IPS-NIHi7 (cell line): Measurements from ENCODE around the gene SERPINI1.
A peak's percentile ranks its signal among the peaks of the same experiment; 100 is the strongest.

ENCODE experiments used
- DNase-seq: peaks from one replicate; pipeline ENCODE4 v3.0.0; 2012; ENCODE audit warnings: mixed read lengths; ENCODE audit errors: extremely low spot score

The SERPINI1 gene

DNA sequence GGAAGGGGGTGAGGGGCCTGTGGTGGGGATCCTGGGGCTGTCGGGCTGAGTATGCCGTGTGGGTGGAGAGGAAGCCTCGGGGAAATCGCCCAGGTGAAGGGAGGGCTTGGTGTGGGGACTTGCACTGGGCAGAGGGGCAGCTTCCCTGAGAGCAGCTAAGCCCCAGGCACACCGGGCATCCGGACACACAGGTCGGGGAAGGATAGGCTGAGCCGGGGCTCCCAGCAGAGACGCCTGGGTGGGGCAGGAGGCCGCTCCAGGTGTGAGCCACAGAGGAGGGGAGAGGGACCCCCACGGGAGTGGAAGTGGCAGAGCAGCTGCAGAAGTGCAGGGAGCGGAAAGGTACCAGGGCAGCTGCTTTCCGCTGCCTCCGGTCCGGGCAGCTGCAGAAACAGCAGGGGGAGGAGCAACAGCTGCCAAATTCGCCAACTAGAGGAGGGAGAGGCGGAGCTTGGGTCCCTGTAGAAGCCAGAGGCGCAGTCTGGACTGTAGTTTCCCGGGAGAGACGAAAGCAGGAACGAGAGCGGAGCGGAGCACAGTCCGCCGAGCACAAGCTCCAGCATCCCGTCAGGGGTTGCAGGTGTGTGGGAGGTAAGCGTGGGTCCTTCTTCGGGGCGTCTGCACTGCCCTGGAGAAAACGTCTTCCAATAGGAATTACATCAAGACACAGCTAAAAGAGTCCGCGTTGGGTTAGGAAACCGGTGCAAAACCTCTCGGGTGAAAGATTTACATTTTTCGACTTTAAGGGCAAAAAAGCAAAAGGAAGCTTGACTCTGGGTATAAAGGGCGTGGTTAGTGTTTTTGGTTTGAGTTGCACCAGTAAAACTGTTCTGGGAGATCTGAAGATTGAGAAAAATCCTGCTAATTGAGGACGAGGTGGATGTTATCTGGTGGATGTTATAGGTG is at the start of gene SERPINI1:
Gene SERPINI1, plus strand, starts transcription at position 489 of the 906 bp plus-strand sequence. CDS start 53,408 bp downstream, outside the sequence.
- peak; percentile 67 for DNase-seq

- no peak for DNase-seq
Measured at GRCh38 chr3:167691366-167691765, 44.2 kb upstream of the SERPINI1 start.

GRCh38 chr3:167694121-167694520 is 41.4 kb upstream of the SERPINI1 start:
- DNase-seq: no peak

- DNase-seq: no peak
Measured at GRCh38 chr3:167700046-167700445, 35.5 kb upstream of the SERPINI1 start.

GRCh38 chr3:167700926-167701325 is 34.6 kb upstream of the SERPINI1 start:
- DNase-seq: no peak

- no peak for DNase-seq
Measured at GRCh38 chr3:167705840-167706239, 29.7 kb upstream of the SERPINI1 start.

- no peak for DNase-seq
Measured at GRCh38 chr3:167709690-167710089, 25.8 kb upstream of the SERPINI1 start.

DNA sequence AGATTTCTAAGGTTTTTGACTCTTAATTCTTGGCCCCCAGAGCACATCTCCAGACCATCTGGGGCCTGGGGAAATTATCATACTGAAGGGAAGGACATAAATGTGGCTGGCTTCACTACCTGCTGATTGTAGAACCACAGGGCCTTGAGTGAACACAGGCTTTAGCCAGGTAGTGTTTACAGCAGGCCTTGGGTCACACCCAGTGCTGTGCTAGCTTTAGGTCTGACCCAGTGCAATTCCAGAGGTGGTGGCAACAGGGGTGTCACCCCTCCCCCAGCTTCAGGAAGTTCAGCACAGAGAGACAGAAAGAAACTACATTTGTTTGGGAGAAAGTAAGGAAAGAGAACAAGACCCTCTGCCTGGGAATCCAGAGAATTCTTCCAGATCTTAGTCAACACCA is 25.0 kb upstream of the SERPINI1 start:
- DNase-seq: no peak

GRCh38 chr3:167711439-167711838 is 24.1 kb upstream of the SERPINI1 start:
- DNase-seq: no peak

GRCh38 chr3:167712445-167712844 is 23.1 kb upstream of the SERPINI1 start:
- no peak for DNase-seq

GRCh38 chr3:167714871-167715270 is 20.6 kb upstream of the SERPINI1 start:
- no peak for DNase-seq

GRCh38 chr3:167716920-167717319 is 18.6 kb upstream of the SERPINI1 start:
- no peak for DNase-seq

GRCh38 chr3:167718582-167718981 is 16.9 kb upstream of the SERPINI1 start:
- no peak for DNase-seq

GRCh38 chr3:167723025-167723512 is 12.5 kb upstream of the SERPINI1 start:
- no peak for DNase-seq

- DNase-seq: no peak
Measured at GRCh38 chr3:167723872-167724271, 11.6 kb upstream of the SERPINI1 start.

DNA sequence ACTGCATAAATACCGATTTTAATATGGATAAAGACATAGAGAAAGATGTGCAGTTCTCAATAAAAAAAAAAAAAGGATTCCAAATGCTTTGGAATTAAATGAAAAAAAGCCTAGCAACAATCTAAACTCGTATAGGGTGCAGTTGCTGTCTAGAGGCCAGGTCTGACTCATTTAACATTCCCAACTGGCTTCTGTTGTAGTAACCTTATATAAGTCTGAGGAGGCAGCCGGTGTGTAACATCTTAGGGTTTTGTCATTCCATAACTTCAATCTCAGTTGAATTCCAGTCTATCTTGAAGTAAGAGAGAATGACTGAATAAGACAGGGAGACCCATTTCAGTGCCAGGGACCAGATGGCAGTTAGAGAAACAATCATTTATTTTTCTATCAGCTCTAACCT is 7.3 kb upstream of the SERPINI1 start:
- DNase-seq: no peak

DNA sequence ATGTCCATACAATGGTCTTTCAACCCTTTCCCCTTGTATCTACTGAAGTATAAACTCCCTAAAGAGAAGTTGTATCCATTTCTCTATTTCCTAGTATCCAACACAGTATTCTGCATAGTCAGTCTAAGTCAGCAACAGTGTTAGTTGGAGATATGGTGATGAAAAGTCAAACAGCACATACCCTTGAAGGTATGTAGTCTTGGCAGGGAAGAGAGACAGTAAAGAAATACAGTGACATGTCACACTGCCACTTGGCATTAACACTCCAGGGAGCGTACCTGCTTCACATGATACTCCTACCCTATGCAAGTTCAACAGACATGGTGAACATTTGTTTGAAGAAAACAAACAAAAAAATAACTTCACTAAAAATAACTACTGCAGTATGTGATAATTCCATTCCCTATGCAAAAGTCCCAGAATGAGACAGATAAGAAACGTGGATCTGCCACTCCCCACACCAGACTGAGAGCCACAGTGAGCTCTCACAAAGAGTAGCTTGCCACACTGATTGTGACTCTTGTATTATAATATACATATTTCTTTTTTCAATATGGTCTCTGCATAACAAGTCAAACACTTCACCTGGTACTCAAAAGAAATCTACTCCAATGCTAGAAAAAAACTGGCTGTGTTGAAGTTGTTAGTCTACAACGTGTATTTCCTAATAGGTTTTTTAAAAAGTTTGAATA is 6.7 kb upstream of the SERPINI1 start:
- DNase-seq: no peak

DNA sequence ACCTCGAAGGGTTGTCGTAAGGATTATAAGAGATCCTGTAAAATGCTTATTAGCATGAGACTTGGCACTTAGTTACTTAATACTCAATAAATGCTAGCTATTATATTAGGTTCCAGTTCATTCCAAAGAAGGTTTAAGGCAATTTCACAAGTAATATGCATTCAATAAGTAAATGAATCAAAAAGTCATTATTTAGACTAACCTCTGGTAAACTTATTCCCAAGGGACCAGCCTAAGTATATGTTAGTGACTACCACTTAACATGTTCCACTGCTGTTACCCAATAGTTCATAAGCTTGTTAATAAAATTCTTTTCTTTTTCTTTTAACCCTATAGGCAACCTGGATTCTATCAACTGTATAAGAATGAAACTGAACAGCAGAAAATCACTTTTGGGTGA is 5.9 kb upstream of the SERPINI1 start:
- no peak for DNase-seq

DNA sequence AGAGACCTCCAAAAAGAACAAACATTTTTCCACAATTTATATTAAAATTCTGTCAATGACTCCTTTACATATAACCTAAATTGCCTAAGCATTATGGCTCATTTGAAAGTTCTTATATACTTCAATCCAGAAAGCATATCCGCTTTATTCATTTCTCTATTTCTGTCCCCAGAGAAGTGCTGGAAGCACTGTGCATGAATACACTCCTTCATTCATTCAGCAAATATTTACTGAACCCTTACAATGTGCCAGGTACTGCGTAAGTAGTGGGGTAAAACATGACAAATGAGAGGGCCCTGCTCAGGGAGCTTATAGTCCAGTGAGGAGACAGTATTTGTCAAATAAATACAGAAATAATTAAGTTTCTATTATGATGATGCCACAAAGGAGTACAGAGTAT is 4.1 kb upstream of the SERPINI1 start:
- no peak for DNase-seq

DNA sequence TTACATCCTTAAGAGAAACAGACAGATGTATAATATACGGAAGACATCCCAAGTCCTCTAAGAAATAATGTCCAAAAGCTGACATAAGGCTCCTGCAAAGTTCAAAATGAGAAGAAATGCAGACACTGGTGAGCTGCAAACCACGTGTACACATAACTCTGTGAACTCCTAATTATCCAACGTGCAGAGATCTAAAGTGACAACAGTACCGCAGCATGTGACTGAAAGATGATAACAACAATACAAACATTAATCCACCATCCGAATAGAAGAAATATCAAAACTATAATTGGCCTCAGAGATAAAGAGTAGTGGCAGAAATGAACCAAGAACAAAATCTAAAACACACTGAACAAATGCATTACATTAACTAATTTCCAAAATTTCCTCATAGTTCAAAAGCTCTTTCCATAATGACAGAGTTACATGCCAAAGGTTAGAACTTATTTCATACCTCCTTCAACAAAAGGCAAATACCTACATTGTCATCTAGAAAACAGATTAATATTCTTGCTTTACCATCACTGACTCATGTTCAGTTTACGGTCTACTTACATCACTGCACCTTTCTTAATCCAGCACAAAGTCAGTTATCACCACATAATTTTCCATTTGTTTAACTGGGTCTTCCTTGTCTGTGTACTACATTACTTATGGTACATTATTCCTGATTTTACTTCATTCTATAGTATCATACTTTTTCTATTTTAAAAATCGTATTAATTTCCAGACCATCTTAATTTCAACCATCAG is 3.0 kb upstream of the SERPINI1 start:
- DNase-seq: no peak

DNA sequence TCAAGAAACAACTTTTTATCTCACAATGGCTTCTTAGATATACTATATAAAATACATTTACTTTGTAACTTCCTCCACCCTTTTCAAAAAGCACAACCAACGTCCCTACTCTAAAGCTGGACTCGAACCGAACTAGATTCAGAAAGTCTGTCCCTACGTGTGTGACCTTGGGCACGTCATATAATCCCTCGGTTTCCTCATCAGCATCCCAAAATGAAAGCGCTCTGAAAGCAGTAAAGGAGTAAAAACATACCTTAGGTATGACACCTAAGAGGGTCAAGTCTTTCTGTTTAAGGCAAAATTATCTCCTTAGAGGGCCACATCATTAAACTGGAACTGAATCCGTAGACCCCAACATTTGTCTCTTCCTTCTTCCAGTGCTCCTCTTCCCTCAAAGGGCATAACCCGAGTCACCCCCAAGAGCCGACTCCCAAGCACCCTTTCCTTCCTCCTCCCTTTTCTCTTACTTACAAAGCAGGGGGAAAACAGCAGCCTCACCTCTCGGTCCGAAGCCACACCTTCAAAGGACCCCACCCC is 1.5 kb upstream of the SERPINI1 start:
- DNase-seq: no peak
